Hepatocyte (in vitro differentiated cells): Measurements from ENCODE around the gene TOP3B. TPM values are rescaled to one million over a fixed set of nuclear protein-coding genes. Genes with fewer than 3 reads are reported as not detected.

Source experiments
- DNase-seq: peaks from one replicate; pipeline ENCODE4 v3.0.0-alpha.2; 2016; ENCODE audit warnings: low spot score
- H2AFZ ChIP-seq: fragments of 200-600 bp; sonication (generic); 2 replicates; pipeline ENCODE4 v1.6.0; 2016; ENCODE audit warnings: antibody characterized with exemption, mild to moderate bottlenecking
- H3K27ac ChIP-seq: fragments of 200-600 bp; sonication (generic); 2 replicates; pipeline ENCODE4 v1.5.1; 2016; ENCODE audit warnings: mild to moderate bottlenecking
- H3K27me3 ChIP-seq: fragments of 200-600 bp; sonication (generic); 2 replicates; pipeline ENCODE4 v1.6.1; 2016
- H3K36me3 ChIP-seq: fragments of 200-600 bp; sonication (generic); replicated peaks from 2 replicates; pipeline ENCODE4 v1.5.1; 2016; ENCODE audit warnings: low read depth; ENCODE audit not compliant: insufficient read depth
- H3K4me1 ChIP-seq: fragments of 200-600 bp; sonication (generic); 2 replicates; pipeline ENCODE4 v1.5.1; 2016; ENCODE audit warnings: mild to moderate bottlenecking, moderate library complexity; ENCODE audit not compliant: insufficient read depth
- H3K4me2 ChIP-seq: fragments of 200-600 bp; sonication (generic); 2 replicates; pipeline ENCODE4 v1.6.0; 2016
- H3K4me3 ChIP-seq: fragments of 200-600 bp; sonication (generic); 2 replicates; pipeline ENCODE4 v1.5.1; 2016; ENCODE audit warnings: mild to moderate bottlenecking
- H3K79me2 ChIP-seq: fragments of 200-600 bp; sonication (generic); 2 replicates; pipeline ENCODE4 v1.6.0; 2017; ENCODE audit warnings: mild to moderate bottlenecking
- H3K9me2 ChIP-seq: fragments of 200-600 bp; sonication (generic); replicated peaks from 2 replicates; pipeline ENCODE4 v1.6.0; 2017; ENCODE audit warnings: mild to moderate bottlenecking; ENCODE audit not compliant: insufficient read depth
- H3K9me3 ChIP-seq: fragments of 200-600 bp; sonication (generic); 2 replicates; pipeline ENCODE4 v1.5.1; 2016; ENCODE audit warnings: low read depth, mild to moderate bottlenecking
- H4K20me1 ChIP-seq: fragments of 200-600 bp; sonication (generic); 2 replicates; pipeline ENCODE4 v1.6.0; 2016; ENCODE audit warnings: mild to moderate bottlenecking; ENCODE audit not compliant: insufficient read depth, poor library complexity, severe bottlenecking
- EZH2 ChIP-seq: fragments of 200-600 bp; sonication (generic); IDR thresholded peaks from 2 replicates; pipeline ENCODE4 v1.6.1; 2016; ENCODE audit warnings: antibody characterized with exemption, mild to moderate bottlenecking, borderline replicate concordance
- EZH2phosphoT487 ChIP-seq: fragments of 200-600 bp; sonication (generic); IDR thresholded peaks from one replicate; pipeline ENCODE4 v1.6.1; 2018; ENCODE audit warnings: antibody characterized with exemption, mild to moderate bottlenecking, low read depth, moderate library complexity; ENCODE audit not compliant: unreplicated experiment, severe bottlenecking
- WGBS: methylation state at CpG from one replicate; pipeline ENCODE4 v1.1.6; 2016; ENCODE audit warnings: low lambda C conversion rate; ENCODE audit errors: missing lambda C conversion rate; 5-methylcytosine and 5-hydroxymethylcytosine counted together
- polyA plus RNA-seq: library from polyadenylated mRNA; unstranded; fragments of >200 nt; fragmentation: Nextera tagmentation; extraction: Ambion mirVana; gene quantifications from 2 replicates; pipeline ENCODE4 v1.2.1, GENCODE V29; 2016
- total RNA-seq: library from RNA; depleted of rRNA; stranded (reverse); fragments of >200 nt; gene quantifications from 2 replicates; pipeline ENCODE4 v1.2.3, GENCODE V29; 2014
- TF ChIP-seq, protein P1 (sequence below): fragments of 200-600 bp; sonication (generic); IDR thresholded peaks from 2 replicates; pipeline ENCODE4 v1.5.1; 2016; ENCODE audit warnings: antibody characterized with exemption, mild to moderate bottlenecking; ENCODE audit not compliant: poor library complexity

TOP3B gene
- total and polyA plus RNA-seq, 2 experiments from 2014 or later, result 26.6 to 30.8 TPM

DNA sequence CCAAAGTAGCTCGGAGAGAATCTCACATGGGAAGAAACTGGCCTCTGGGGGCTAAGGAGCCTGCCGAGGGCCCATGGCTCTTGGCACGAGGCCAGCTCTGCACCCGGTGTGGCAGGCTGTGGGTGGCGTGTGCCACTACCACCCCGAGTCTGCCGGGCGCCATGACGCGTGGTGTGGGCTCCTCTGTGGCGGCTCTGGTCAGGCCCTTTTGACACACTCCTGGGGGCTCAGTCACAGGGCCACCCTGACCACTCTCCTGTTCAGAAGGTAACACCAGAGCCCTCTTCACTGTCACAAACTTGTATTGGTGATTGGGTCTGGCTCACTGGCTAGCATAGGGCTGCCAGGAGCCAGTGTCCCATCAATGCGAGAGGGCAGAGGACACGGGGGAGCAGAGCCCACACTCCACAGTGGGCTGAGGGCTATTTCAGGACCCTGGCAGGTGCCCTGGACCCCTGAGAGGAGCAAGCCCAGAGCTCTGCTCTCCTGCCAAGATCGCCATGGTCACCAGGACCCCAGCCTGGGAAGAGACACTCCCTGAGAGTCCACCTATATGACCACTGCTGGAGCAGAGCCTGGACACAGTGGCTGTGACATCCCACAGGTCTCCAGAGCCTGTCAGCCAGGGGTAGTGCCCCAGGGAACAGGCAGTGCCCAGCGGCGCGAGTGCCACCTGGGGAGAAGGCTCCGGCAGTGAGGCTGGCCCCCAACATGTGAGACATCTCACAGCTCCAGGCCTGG, 21.3 kb downstream of the TOP3B start:
- 92% methylated on average over 18 of the region's 18 CpGs for WGBS
- no peak overlapping the region for H3K27ac ChIP-seq
- H4K20me1 ChIP-seq, result no peaks in the 10 kb centered on the region
- no peaks in the 10 kb centered on the region for H3K9me2 ChIP-seq
- no peaks in the 10 kb centered on the region for H3K9me3 ChIP-seq
- no peaks in the 10 kb centered on the region for H3K79me2 ChIP-seq
- no peak overlapping the region for H2AFZ ChIP-seq
- H3K4me2 ChIP-seq, result no peak overlapping the region
- TF ChIP-seq, protein P1, sequence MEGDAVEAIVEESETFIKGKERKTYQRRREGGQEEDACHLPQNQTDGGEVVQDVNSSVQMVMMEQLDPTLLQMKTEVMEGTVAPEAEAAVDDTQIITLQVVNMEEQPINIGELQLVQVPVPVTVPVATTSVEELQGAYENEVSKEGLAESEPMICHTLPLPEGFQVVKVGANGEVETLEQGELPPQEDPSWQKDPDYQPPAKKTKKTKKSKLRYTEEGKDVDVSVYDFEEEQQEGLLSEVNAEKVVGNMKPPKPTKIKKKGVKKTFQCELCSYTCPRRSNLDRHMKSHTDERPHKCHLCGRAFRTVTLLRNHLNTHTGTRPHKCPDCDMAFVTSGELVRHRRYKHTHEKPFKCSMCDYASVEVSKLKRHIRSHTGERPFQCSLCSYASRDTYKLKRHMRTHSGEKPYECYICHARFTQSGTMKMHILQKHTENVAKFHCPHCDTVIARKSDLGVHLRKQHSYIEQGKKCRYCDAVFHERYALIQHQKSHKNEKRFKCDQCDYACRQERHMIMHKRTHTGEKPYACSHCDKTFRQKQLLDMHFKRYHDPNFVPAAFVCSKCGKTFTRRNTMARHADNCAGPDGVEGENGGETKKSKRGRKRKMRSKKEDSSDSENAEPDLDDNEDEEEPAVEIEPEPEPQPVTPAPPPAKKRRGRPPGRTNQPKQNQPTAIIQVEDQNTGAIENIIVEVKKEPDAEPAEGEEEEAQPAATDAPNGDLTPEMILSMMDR, result no peak
- TF ChIP-seq EZH2 (no peak), EZH2phosphoT487 (no peak)
- no peaks in the 10 kb centered on the region for H3K36me3 ChIP-seq
- no peak overlapping the region for H3K4me3 ChIP-seq
- H3K27me3 ChIP-seq, result no peaks in the 10 kb centered on the region
- H3K4me1 ChIP-seq, result no peaks in the 10 kb centered on the region
- no peak for DNase-seq

- Histone ChIP-seq H3K36me3 (no peaks in the 10 kb centered on the region), H4K20me1 (no peaks in the 10 kb centered on the region), H3K9me2 (no peaks in the 10 kb centered on the region), H2AFZ (no peak overlapping the region), H3K4me1 (no peaks in the 10 kb centered on the region), H3K79me2 (no peaks in the 10 kb centered on the region), H3K9me3 (no peaks in the 10 kb centered on the region), H3K27me3 (no peaks in the 10 kb centered on the region), H3K27ac (no peak overlapping the region), H3K4me3 (no peak overlapping the region), H3K4me2 (no peak overlapping the region)
- DNase-seq, result no peak
- 93% methylated on average over 23 of the region's 24 CpGs for WGBS
- TF ChIP-seq EZH2, result no peak
- TF ChIP-seq EZH2phosphoT487, result no peak
- TF ChIP-seq, protein P1, result no peak
Observed at GRCh38 chr22:21960200-21961126, 22.1 kb downstream of the TOP3B start.

DNA sequence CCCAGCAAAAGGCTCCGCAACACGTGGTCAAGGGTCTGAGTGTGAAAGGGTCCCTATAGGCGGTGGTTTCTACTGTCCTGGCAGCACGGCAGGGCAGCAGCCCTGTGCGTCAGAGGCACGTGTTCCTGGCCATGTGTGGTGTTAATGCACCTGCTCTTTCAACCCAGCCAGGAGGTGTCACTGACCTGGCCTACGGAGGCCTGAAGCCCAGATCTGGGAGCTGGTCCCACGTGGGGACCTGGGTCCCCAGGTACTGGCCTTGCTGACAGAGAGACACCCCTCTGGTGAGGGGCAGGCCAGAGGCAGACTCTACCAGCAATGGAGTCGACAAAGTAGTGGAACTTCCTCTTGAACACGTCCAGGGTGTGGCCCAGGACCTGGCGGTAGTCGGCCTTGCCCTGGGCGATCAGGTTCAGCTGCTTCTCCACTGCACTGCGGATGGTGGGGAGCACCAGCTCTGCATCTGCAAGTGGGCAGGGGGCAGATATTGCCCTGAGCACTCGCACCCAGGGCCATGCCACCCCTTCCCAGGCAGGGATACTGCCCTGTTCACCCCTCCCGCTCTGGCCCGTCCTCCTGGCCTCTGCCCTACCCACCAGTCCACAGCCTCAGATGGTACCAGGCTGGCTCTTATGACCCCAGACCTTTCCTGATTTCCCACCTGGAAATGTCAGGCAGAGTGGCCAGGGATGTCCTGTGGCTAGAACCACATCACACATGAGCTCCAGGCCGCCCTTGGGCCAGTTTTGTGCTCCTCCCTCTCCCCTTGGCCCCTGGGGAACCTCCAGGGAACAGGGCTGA, 23.1 kb downstream of the TOP3B start:
- no peaks in the 10 kb centered on the region for H3K36me3 ChIP-seq
- H3K4me3 ChIP-seq, result no peak overlapping the region
- no peak for DNase-seq
- H4K20me1 ChIP-seq, result no peaks in the 10 kb centered on the region
- no peaks in the 10 kb centered on the region for H3K4me1 ChIP-seq
- H3K27me3 ChIP-seq, result no peaks in the 10 kb centered on the region
- TF ChIP-seq EZH2 (no peak), EZH2phosphoT487 (no peak)
- TF ChIP-seq, protein P1, result no peak
- H3K9me2 ChIP-seq, result no peaks in the 10 kb centered on the region
- WGBS, result 92% methylated on average over 18 of the region's 18 CpGs
- H2AFZ ChIP-seq, result no peak overlapping the region
- H3K27ac ChIP-seq, result no peak overlapping the region
- no peaks in the 10 kb centered on the region for H3K79me2 ChIP-seq
- H3K9me3 ChIP-seq, result no peaks in the 10 kb centered on the region
- no peak overlapping the region for H3K4me2 ChIP-seq
